NCI-H2107 (cell line): ENCODE measurements around the gene MYO9A.
"Not testable (repeated sequence)": the region's sequence is repeated elsewhere in the genome, so short reads cannot be mapped to it uniquely, and the experiment has no call there.

Source experiments
- DNase-seq: peaks from one replicate; lab custom pipeline; 2025; lab: John Stamatoyannopoulos, UW

Gene MYO9A

DNA sequence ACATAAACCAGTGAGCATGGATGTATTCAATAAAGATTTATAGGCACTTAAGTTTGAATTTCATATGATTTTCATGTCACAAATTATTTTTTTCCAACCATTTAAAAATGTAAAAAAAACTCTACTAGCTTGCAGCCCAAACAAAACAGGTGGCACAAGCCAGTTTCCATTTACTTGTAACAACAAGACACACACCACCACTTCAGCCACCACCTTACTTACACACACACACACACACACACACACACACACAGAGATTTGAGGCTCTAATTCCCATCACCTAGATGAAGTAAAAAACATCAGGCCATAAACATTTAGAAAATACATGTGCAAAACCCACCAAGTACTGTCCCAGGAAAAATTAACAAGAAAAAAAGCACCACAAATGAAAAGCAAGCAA lies 25.3 kb downstream of the MYO9A start:
- no peak for DNase-seq

DNA sequence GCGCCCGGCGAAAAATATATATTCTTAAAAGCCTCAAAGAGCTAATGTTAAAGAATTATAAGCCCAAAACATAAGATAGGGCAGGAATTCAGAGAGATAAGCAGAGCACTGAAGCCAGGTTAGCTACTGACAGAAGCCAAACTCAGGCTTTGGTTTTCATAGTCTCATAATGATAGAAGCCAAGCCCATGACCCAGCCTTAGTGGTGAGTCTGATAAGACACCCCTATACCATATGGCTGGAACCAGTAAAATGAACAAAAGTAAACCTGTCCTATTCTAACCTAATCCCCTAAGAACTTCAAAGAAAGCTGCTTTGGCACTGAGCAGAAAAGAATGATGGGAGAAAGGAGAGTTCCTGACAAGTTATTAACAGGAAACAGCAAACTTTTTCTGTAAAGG lies 25.9 kb downstream of the MYO9A start:
- DNase-seq = no peak

DNA sequence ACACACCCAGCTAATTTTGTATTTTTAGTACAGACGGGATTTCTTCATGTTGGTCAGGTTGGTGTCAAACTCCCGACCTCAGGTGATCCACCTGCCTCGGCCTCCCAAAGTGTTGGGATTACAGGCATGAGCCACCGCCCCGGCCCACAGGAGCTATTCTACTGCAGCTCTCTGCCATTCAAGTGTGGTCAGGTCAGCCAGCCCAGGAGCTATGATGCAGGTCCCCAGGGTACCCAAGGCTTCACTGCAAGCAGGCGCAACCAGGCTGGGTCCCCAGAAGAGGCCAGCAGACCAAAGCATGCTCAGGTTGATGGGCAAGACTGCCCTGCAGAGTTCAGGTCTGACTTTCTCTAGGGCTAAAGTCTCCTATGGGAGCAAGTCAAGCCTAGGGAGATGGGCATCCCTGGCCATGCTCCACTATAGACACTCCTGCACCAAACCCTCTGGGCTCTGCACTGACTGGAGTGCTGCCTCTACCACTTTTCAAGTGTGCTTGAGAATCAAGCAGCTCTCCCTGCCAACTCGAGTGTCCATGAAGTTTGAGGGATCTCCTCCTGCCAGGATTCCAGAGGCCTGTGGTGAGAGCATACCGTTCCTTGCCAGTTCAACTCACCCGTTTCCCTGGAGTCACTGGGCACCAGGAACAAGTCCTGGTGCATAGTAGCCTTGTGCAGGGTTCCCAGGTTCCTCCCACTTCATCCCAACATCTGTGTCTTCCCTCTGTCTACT lies 30.9 kb downstream of the MYO9A start:
- no peak for DNase-seq

DNA sequence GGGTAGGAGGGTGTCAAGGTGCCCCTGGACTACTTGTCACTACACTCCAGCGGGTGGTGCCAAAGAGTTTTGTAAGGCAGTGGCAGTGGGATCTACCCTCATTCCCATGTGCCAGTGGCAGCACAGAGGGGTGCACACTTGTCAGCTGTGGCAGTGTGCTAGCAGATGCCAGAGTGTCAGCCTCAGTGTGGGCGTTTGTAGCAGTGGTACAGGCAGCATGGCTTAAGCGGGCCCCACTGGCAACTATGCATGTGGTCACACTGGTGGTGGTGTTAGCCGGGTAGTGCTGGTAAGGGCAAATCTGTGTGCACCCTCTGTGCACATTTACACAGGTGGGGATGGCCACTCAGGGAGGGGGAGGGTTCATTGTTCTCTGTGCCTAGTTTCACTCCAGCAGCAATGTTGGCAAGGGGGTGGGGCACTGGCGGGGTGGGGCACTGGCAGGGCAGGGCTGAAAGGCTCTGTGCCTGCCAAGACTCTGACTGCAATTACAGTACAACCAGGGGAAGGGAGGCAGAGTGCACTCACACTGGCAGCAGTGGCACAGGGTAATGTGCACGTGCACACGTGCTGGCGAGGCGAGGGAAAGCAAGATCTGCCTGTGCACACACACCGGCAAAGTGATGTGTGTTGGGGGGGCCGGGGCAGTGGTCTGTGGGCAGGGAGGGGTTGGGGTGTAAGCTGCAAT lies 31.8 kb downstream of the MYO9A start:
- DNase-seq = no peak

DNA sequence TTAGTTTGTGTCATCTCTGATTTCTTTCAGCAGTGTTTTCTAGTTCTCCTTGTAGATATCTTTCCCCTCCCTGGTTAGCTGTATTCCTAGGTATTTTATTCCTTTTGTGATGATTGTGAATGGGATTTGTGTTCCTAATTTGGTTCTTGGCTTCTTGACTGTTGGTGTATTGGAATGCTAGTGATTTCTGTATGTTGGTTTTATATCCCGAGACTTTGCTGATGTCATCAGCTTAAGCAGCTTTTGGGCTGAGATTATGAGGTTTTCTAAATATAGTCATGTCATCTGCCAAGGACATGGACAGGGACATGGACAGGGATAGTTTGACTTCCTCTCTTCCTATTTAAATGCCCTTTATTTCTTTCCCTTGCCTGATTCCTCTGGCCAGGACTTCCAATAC lies 35.8 kb downstream of the MYO9A start:
- no peak for DNase-seq

DNA sequence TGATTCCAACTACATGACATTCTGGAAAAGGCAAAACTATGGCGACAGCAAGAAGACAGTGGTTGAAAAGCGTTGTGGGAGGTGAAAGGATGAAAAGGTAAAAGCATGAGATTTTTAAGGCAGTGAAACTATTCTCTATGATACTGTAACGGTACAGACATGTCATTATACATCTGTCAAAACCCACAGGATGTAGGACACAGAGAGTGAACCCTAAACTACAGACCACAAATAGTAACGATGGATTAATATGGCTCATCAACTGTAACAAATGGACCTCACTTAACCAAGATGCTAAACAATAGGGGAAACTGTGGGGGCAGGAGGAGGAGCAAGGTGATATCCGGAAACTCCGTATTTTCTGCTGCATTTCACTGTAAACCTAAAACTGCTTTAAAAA lies 39.1 kb downstream of the MYO9A start:
- no peak for DNase-seq

DNA sequence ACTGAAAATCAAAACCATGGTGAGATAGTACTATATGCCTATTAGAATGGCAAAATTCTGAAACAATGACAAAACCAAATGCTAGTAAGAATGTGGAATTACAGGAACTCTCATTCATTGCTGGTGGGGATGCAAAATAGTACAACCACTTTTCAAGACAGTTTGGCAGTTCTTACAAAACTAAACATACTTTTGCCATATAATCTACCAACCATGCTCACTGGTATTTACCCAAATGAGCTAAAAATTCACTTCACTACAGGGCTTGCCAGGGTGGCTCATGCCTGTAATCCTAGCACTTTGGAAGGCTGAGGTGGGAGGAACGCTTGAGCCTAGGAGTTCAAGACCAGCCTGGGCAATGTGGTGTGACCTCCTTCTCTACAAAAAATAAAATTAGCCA lies 40.0 kb downstream of the MYO9A start:
- no peak for DNase-seq

DNA sequence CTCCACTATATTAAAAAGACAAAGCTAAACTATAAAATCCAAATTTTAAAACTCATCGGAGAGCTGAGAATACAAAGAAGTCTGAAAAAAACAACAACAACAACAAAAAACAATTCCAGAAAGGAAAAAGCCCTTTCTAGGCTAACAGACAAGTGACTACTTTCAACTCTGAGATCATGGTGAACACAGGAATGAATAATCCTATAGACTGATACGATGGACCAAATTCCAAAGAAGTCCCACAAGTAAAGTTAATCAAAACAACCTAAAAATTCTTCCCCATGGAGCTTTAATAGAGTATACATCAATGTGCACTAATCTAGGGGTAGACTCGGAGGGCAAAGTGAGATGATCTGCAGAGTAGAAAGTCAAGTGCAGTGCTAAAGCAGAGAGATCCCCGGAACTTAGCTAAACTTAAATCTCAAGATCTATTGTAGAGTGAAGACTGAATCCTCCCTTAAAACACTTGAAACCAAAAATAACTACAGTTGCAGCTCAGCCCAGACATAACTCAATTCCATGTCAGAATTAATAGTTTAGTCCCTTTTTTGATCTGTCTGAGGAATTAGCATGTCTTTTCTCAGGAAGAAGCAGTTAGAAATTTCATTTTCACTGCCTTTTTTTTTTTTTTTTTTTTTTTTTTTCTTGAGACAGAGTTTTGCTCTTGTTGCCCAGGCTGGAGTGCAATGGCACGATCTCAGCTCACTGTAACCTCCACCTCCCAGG lies 43.5 kb downstream of the MYO9A start:
- DNase-seq = no peak

DNA sequence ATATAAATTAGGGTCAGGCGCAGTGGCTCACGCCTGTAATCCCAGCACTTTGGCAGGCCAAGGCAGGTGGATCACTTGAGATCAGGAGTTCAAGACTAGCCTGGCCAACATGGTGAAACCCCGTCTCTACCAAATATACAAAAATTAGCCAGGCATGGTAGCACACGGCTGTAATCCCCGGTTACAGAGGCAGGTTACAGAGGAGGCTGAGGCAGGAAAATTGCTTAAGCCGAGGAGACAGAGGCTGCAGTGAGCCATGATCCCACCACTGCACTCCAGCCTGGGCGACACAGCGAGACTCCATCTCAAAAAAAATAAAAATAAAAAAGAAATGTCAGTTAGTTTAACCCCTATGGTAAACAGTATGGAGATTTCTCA lies 46.5 kb downstream of the MYO9A start:
- DNase-seq = not testable (repeated sequence)

DNA sequence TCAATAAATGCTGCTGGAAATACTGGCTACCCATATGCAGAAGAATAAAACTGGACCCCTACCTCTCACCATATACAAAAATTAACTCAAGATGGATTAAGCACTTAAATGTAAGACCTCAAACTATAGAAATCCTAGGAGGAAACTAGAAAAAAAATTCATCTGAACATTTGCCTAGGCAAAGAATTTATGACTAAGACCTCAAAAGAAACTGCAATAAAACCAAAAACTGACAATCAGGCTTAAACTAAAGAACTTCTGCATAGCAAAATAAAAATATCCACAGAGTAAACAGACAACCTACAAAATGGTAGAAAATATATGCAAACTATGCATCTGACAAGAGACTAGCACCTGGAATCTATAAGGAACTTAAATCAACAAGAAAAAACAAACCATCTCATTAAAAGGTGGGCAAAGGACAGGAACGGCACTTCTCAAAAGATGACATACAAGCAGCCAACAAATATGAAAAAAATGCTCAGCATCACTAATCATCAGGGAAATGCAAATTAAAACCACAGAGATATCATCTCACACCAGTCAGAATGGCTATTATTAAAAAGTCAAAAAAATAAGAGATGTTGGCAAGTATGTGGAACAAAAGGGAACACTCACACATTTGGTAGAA lies 47.0 kb downstream of the MYO9A start:
- no peak for DNase-seq

DNA sequence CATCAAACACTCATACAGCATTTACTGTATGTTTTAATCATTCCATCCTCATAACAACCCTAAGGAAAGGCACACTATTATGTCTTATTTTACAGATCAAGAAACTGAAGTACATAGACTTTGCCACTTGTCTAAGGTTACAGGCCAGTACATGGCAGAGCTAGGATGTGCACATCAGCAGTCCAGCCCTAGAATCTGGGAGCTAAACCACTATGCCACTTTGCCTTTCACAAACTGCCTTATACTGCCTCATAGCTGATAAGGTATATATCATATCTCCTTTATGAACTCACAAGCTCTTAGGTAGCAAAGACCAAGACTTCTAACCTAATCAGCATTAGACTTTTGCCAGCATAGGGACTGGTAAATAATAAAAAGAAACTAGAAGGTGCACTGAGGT lies 49.1 kb downstream of the MYO9A start:
- DNase-seq = no peak

DNA sequence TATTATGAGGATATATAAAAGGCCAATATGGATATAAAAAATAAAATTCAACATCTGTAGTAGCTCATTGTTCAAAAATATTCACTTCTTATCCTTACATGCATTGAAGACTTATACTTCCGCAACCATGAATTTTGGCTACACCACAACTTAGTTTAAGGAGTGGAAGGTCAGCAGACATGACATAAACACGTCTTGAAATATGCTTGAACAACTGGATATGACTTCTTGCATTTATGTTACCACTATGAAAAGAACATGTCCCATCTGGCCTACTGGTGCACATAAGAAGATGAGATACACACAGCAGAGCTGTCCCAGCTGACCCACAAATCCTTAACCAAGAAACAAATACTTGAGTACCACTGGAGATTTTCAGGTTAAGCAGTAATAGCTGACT lies 52.1 kb downstream of the MYO9A start:
- no peak for DNase-seq

DNA sequence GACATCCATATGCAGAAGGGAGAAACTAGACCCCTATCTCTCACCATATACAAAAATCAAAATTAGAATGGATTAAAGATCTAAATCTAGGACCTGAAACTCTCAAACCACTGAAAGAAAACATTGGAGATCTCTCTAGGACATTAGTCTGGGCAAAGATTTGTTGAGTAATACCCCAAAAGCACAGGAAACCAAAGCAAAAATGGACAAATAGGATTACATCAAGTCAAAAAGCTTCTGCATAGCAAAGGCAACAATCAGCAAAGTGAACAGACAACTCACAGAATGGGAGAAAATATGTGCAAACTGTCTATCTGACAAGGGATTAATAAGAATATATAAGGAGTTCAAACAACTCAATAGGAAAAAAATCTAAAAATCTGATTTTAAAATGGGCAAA lies 54.8 kb downstream of the MYO9A start:
- DNase-seq = no peak

DNA sequence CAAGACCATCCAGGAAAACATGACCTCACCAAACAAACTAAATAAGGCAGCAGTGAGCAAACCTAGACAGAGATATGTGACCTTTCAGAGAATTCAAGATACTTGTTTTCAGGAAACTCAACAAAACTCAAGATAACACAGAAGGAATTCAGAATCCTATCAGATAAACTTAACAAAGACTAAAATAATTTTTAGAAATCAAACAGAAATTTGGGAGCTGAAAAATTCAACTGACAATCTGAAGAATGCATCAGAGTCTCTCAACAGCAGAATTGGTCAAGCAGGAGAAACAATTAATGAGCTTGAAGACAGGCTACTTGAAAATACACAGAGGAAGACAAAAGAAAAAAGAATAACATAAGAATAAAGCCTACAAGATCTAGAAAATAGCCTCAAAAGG lies 55.6 kb downstream of the MYO9A start:
- DNase-seq = no peak

DNA sequence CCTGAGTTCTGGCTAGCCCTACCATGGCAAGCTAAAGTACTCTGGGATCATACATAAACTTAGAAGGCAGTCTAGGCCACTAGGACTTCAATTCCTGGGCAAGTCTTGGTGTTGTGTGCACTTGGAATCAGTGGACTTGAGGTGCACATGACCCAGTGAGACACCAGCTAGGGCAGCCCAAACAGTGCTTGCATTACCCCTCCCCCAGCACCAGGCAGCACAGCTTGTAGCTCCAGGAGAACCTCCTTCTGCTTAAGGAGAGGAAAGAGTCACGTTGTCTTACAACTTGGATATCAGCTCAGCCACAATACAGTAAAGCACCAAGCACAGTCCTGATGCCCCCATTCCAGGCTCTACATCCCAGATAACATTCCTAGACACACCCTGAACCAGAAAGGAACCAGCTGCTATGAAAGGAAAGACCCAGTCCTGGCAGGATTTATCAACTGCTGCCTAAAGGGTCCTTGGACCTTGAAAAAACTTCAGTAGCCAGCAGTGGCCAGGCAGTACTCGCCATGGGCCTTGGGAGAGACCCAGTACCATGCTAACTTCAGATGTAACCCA lies 57.2 kb downstream of the MYO9A start:
- no peak for DNase-seq

DNA sequence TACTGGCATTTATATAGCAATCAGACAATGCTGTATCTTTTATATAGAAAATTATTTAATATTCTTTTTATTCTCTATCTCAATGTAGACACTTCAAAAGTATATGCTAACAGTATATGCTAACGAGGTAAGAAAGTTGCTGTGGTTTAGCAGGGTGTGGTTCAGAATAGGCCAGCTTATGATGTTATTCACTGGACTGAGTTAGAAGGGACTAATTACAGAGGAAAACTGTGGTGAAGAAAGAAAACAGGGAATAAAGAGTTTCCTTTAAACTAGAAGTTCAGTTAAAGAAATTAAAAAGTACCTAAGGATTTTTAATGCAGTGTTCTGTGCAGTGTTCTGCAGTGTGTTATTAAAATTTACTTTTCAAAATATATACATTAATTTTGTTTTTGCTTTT lies 59.4 kb downstream of the MYO9A start:
- no peak for DNase-seq

DNA sequence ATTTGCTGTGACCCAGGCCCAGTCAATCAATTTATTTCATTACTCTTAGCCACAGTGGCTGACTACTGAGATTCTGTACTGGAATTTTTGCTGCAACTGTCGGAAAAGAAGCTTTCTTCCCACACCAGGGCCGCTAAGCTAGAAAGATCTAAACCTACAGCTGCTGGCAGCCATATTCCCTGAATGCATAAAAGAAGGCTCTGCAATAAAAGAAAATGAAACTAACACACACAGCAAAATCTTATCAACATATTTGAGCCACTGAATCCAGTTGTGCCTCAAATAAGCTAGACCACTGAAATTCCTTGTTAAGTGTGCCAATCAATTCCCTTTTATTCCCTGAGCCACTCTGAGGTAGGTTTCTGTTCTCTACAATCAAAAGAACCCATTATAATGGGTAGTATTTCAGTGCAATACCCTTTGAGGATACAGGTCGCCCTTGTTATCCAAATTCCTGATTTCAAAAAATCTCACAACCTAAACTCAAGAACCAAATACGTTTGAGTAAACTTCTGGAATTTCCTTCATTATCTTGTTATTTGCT lies 60.3 kb downstream of the MYO9A start:
- DNase-seq = no peak

DNA sequence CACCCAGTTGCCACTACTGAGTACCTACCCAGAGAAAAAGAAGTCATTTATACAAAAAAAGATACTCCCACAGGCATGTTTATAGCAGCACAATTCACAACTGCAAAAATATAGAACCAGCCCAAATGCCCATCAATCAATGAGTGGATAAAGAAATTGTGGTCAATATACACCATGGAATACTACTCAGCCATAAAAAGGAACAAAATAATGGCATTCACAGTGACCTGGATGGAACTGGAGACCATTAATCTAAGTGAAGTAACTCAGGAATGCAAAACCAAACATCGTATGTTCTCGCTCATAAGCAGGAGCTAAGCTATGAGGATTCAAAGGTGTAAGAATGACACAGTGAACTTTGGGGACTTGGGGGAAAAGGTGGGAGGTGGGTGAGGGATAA lies 61.7 kb downstream of the MYO9A start:
- DNase-seq = not testable (repeated sequence)

DNA sequence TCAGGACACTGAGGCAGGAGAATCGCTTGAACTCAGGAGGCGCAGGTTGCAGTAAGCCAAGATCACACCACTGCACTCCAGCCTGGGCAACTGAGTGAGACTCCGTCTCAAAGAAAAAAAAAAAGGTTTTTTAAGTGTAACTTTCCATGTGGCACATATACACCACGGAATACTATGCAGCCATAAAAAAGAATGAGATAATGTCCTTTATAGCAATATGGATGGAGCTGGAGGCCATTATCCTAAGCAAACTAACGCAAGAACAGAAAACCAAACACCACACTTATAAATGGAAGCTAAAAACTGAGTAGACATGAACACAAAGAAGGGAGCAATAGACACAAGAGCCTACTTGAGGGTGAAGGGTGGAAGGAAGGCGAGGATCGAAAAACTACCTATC lies 64.7 kb downstream of the MYO9A start:
- not testable (repeated sequence) for DNase-seq

DNA sequence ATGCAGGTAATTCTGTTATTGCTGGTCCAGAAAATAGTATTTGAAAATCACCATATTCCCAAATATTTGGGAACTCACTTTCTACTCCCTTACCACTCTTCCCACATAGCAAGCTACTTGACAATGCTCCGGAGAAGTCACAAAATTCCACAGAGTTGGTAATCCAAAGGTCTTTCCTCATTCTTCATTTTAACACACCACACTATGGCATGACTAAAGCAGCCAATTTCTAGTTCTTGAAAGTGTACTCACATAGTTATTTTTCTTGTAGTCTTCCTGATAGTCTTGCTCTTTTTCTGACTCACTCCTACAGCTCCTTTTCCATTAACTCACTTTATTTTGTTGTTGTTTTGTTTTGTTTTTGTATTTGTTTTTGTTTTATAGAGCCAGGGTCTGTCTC lies 67.2 kb downstream of the MYO9A start:
- no peak for DNase-seq

DNA sequence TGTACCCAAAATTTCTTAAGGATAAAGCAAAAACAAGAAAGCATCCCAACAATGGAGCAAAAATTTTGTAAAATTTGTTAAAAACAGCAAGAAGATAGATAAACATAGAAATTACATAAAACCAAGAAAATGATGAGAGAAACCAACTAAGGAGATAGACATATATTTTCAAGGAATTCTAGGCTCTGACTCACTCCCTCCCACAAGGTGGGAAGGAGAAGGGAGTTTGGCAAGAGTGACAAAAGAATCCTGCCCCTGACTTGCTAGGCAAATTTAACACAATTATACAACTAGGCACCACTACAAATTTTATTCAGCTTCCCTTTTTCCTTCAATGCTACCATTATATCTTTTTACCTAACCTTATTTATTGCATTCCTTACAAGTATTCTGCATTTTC lies 70.9 kb downstream of the MYO9A start:
- no peak for DNase-seq

DNA sequence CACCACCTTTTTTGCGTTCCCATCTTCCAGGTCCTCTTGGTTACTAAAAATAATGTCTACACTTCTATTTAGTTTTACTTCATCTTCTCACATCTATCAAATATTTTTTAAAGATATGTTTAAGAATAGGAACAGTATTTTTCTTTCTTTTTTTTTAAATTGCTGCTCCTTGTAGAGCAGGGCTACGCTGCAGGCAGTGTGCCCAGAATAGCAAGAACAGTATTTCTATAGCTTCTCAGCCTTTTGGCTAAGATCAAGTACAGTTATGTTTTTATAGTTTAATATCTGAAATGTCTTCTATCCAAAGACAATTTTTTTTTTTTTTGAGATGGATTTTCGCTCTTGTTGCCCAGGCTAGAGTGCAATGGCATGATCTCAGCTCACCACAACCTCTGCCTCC lies 73.0 kb downstream of the MYO9A start:
- no peak for DNase-seq
